GM19324 (cell line): Measurements from ENCODE around the gene FITM1.

Source experiments
- ATAC-seq: cut with Tn5 transposase; IDR thresholded peaks from one replicate; pipeline ENCODE4 v1.9.1; 2021; ENCODE audit warnings: mild to moderate bottlenecking, moderate library complexity; ENCODE audit not compliant: unreplicated experiment, low FRiP score

FITM1 gene

DNA sequence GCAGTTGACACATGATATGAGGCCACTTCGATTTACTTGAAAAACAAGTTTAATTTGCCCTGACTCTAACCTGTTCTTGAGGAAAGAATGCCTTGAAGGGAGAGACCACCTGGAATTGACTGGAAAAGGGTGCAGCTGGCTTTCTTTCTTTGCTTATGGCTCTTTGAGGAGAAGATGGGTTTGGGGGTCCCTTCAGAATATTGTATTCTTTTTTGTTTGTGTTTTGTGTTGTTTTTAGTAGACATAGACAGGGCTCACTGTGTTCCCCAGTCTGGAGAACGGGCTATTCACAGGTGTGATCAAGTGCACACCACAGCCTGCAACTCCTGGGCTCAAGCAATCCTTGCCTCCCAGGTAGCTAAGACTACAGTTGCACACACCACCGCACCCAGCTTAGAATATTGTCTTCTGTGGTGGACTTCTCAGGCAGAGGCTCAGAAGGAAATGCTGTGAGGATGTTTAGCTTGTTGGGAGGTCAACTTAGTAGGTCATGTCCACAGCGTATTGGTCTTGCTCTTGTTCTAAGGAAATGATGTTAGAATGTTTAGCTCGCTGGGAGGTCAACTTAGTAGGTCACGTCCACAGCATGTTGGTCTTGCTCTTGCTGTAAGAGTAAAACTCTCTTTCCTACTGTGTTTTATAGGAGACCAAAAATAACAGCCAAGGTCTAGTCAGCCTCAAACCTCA lies 14.2 kb upstream of the FITM1 start:
- ATAC-seq = no peak

DNA sequence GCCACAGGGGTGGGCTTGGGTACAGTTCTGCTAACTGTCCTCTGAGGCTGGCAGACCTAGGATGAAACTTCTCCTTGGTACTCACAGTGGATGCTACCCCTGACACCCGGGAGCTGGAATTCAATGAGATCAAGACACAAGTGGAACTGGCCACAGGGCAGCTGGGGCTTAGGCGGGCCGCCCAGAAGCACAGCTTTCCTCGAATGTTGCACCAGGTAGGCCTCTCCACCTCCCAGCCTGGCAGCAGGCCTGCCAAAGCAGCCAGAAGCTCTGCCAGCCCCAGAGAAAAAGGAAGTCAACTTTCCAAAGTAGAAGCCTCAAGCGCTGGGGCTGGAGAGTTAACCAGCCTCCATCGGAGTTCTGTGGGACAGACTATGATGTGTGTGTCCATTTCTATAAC lies 13.3 kb upstream of the FITM1 start:
- ATAC-seq = no peak

DNA sequence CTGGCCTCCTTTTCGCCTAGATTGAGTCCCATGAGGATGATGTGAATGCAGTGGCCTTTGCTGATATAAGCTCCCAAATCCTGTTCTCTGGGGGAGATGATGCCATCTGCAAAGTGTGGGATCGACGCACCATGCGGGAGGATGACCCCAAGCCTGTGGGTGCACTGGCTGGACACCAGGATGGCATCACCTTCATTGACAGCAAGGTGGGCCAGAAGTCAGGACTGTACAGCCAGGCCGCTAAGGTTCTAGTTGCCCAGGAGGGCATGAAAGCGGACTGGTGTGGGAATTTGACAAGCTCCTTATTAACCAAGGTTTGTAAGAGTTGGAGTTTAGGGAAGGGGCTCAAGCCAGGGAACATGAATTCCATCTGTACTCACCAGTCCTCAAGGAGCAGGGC lies 10.8 kb upstream of the FITM1 start:
- no peak for ATAC-seq

DNA sequence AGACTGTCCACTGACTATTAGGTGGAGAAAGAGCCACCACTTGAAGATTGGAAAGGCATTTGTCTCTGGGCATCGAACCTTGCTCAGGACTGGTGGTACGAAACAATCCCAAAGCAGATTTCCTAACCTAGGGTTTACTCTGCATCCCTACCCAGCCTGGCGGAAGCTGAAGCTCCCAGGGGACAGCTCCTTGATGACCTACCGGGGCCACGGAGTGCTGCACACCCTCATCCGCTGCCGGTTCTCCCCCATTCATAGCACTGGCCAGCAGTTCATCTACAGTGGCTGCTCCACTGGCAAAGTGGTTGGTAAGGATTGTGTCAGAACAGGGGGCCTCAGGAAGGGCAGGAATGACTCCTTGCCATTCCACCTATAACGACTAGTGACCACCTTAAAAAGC lies 9.2 kb upstream of the FITM1 start:
- no peak for ATAC-seq

DNA sequence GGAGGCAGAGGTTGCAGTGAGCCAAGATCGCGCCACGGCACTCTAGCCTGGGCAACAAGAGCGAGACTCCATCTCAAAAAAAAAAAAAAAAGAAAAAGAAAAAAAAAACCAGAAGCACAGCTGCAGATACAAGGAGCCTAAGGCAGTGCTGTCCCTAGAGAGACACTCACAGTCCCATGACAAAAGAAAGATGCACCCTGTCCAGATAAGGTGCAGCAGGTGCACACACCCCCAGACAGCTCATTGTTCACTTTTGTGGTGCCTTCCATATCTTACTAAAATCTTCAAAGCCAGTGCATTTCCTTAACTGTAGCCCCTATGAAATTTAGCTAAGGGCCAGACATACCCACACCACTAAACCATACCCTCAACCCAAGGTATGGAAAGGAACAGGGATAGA lies 8.0 kb upstream of the FITM1 start:
- ATAC-seq = no peak

DNA sequence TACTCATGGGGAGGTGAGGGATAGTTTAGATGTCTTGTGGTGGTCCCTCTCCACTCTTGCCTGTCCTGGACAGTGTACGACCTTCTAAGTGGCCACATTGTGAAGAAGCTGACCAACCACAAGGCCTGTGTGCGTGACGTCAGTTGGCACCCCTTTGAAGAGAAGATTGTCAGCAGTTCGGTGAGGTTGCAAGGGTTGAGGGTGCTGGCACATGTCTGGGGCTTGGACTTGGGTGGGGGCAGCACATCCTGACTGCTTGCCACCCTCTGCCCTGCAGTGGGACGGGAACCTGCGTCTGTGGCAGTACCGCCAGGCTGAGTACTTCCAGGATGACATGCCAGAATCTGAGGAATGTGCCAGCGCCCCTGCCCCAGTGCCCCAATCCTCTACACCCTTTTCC lies 7.6 kb upstream of the FITM1 start:
- no peak for ATAC-seq

DNA sequence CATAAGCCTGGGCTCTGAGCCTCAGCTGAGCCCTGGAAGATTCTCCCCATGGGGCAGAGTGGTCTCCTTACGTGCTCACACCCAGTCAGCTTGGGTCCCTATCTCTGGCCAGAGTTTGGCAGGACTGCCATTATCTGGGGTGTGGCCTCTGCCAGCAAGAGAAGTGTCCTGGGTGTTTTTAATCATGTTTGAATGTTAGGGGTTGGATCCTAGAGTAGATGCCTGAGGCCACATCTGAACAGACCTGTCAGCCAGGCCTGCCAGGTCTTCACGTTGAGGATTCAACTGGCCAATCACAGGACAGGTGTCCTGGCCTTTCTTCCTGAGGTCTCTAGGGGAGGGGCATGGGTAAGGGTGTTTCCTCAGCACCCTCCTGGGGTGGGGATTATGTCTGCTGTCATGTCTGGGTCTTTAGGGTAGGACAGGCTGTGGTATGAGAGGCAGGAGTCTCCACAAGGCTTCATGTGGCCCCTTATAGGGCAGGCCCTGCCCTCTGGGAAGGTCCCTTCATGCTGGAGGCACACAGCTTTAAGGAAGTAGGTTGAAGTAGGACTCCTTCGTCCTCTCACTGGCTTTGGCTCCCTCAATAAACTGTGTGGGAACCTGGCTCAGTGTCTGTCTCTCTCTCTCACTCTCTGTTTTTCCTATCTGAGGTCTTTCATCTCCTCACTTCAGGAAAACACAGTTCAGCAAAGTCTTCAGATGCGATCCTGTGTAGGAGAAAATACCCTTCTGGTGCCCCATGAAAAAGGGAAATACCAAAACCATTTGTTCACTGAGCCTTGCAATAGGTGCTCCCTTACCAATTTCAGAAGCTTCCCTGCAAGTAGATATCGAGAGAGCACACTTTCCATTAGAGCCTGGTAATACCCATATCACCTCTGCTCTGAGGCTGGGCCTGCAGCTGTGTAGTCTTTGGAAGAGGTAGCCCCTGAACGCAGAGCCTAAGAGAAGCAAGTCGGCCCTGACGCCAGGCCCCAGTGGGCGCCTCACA lies 6.7 kb upstream of the FITM1 start:
- ATAC-seq = no peak

DNA sequence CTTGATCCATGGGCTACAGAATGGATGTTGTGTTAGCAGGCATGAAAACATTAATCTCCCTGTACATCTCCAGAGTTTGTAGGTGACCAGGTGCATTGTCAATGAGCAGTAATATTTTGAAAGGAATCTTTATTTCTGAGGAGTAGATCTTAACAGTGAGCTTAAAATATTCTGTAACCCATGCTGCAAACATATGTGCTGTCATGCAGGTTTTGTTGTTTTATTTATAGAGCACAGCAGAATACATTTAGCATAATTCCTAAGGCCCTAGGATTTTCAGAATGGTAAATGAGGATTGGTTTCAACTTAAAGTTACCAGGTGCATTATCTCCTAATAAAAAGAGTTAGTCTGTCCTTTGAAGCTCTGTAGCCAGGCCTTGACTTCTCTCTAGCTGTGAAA lies 3.5 kb upstream of the FITM1 start:
- ATAC-seq = no peak

DNA sequence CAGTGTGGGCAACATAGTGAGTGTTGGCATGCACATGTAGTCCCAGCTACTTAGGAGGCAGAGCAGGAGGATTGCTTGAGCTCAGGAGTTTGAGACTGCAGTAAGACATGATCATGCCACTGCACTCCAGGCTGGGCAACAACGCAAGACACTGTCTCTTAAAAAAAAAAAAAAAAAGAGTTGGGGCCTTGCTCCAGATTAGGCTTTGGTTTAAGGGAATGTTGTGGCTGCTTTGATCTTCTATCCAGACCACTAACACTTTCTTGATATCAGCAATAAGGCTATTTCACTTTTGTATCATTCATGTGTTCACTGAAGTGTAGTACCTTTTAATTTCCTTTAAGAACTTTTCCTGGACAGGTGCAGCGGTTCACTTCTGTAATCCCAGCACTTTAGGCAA lies 2.8 kb upstream of the FITM1 start:
- no peak for ATAC-seq

DNA sequence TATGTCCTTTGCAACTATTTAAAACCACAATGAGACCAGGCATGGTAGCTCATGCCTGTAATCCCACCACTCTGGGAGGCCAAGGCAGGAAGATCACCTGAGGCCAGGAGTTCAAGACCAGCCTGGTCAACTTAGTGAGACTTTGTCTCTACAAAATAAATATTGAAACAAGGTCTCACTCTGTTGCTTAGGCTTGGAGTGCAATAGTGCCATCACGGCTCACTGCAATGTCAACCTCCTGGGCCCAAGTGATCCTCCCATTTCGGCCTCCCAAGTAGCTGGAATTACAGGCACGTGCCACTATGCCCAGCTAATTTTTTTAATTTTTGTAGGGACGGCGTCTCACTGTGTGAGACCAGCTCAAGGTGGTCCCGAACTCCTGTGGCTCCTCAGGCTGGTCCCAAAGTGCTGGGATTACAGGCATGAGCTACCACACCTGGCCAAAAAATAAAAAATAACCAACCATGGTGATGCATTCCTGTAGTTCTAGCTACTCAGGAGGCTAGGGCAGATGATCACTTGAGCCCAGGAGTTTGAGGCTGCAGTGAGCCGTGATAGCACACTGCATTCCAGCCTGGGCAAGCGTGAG lies 955 bp upstream of the FITM1 start:
- no peak for ATAC-seq

DNA sequence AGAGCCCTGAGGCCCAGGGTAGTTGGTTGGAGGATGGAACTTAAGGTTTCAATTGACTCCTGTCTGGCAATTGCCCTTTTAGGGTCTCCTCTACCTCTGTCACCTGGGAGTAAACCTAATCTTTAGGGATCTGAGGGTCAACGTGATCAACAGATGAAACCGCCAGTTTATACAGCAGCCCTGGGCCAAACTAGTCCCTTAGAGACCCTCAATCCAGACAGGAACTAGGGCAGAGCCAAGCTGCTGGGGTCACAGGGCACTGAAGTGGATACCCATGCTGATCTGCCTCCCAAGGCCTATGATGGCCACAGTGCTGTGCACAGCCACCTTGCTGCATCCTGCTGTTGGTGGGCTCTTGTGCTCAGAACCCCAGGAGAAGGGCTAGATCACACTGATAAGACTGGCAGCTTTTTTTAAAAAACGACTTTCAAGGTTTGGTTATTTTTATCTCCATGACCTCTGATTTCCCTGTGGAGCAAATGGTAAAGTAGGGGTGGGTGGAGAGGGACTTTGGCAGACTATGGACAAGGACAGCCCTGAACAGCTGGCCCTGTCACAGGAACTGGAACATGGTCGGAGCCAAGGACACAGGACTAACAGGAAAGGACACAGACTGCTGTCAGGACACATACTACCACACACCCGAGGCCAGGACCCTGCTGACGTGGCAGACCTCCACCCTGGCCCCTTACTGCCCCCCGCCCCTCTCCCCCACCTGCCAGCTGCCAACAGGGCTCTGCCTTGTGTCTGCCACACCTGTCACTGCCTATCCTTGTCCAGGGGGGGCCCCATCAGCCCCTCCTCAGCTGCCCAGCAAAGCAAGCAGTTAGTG lies 474 bp downstream of the FITM1 start:
- ATAC-seq = no peak

DNA sequence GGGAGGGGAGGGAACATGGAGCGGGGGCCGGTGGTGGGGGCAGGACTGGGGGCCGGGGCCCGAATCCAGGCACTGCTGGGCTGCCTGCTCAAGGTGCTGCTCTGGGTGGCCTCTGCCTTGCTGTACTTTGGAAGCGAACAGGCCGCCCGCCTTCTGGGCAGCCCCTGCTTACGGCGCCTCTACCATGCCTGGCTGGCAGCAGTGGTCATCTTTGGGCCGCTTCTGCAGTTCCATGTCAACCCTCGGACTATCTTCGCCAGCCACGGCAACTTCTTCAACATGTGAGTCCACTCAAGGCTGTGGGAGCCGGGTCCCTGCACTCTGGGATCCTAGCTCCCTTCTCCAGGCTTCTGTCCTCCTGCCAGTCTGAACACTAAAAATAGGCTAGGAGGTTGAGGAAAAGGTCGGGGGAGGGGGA lies 1.1 kb downstream of the FITM1 start:
- no peak for ATAC-seq

DNA sequence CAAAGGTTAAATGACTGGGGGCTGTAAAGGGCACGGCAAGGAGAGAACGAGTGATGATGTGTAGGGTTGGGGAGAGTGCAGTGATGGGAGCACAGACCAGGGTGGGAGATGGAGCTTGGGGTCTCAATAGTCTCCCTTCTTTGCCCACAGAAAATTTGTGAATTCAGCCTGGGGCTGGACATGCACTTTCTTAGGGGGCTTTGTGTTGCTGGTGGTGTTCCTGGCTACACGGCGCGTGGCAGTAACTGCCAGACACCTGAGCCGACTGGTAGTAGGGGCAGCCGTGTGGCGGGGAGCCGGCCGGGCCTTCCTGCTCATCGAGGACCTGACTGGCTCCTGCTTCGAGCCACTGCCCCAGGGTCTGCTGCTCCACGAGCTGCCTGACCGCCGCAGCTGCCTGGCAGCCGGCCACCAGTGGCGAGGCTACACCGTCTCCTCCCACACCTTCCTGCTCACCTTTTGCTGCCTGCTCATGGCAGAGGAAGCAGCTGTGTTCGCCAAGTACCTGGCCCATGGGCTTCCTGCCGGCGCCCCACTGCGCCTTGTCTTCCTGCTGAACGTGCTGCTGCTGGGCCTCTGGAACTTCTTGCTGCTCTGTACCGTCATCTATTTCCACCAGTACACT lies 1.7 kb downstream of the FITM1 start:
- ATAC-seq = no peak

DNA sequence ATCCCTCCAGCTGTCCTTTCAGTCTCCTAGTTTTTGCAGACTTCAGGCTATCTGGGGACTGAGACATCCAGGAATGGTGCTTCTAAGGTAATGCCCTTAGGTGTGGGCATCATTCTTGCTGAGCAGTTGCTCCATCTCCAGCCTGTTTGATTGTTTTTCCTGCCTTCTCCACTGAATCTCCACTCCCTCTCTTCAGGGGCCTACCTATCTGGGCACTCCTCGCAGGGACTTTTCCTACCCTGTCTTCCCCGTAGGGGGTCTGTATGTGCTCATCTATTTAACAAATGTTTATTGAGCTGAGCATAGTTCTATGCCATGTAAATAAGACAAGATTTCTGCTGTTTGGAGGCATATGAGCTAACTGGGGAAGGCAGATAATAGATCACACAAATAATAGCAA lies 2.5 kb downstream of the FITM1 start:
- no peak for ATAC-seq

DNA sequence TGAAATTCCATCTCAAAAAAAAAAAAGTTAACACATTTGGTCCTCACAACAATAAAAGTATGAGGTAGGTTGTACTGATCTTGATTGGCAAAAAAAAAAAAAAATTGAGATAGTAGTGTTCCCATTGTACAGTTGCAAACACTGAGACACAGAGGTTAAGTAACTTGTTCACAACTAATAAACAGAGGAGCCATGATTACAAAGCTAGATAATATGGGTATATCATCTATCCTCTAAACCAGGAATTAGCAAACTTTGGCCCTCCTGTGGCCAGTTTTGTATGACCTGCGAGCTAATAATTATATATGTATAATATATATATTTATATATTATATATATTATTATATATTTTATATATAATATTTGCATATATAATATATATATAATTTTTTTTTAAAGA lies 3.3 kb downstream of the FITM1 start:
- no peak for ATAC-seq

DNA sequence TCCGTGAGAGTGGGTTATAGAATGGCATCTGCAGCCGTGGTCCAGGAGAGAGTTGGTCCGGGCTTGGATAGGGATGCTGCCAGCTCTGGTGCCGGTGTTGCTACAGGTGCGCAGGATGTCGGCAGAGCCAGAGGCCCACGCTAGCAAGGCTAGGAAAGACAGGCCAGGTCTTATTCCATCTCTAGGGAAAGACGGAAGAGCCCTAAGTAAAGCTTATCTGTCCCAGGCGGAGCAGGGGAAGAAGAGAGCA lies 5.0 kb downstream of the FITM1 start:
- ATAC-seq = no peak

DNA sequence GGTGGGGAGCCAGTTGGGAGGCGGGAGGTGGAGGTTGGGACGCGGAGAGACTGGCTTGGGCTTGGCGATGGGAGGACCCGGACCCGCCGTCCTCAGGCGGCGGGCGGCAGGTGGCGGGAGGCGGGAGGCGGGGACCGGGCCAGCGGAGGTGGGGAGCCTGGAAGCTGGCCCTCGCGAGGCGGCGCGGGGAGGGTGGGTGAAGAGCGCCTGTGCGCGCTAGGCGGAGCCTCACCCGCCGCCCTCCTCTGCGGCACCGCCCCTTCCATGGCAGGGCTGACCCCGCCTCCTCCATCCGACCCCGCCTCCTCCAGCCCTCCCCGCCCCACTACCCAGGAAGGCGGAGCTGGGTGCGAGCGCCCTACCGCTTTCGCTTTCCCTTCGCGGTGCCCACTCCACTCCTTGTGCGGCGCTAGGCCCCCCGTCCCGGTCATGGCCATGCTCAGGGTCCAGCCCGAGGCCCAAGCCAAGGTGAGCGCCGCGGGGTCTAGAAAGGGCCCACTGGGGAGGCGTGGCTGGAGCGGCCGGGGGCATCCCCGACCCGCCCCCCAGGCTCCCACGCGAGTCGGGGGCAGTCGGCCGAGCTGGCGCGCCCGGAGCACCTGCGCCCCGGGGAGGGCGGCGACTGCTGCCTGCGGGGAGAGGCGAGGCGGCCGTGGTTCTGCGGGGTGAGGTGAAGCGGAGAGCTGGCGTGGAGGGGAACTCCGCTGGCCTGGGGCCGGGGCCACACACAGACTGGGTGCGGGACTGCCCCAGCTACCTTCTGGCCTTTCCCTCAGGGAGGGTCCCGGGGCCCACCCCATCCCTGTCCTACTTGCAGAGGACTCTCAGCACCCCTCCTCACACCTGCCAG lies 5.6 kb downstream of the FITM1 start, which contains the start of gene PSME1:
Gene PSME1 (plus strand): TSS at position 361 of the 850 bp plus-strand sequence. CDS start 69 bp downstream, at position 430.
- ATAC-seq = peak; percentile 93

DNA sequence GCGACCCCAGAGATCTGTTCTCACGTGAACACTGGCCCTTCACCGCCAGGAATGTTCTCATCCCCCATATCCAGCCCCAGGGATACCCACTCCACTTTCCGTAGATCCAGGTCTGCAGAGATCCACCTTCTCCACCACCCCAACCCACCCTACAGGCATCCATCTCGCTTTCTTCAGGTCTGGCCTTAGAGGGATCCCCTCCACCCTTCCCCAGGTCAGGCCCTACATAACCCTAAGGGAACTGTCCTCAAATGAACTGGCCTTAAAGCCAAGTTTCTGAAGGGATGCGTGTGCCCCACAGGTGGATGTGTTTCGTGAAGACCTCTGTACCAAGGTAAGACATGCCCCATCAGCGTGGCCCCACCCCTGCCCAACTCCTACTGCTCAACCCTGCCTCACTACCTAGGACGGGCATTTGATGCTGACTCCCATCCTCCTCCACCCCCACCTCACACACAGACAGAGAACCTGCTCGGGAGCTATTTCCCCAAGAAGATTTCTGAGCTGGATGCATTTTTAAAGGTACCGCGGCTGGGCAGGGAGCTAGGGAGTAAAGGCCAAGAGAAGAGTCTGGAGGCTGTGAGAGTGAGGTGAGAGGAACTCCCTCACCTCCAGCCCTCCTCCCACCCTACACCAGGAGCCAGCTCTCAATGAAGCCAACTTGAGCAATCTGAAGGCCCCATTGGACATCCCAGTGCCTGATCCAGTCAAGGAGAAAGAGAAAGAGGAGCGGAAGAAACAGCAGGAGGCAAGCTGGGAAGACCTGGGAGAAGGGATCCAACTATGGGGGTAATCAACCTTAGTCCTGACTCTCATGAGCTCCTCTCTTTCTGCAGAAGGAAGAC lies 6.4 kb downstream of the FITM1 start:
- no peak for ATAC-seq
